Activated T-helper 9 cell treated with anti-CD3 and anti-CD28 coated beads, Interleukin-2, amount 50 U/mL, for 16 hours (primary cell): Measurements from ENCODE around the gene VAC14.
"Not testable (repeated sequence)": the region's sequence is repeated elsewhere in the genome, so short reads cannot be mapped to it uniquely, and the experiment has no call there.

Source experiments
- DNase-seq: peaks from one replicate; pipeline ENCODE4 v3.0.0-alpha.2; 2020; ENCODE audit warnings: low read depth

Gene VAC14

GRCh38 chr16:70681382-70682238, 119.3 kb downstream of the VAC14 start:
- DNase-seq, result no peak

GRCh38 chr16:70680495-70681381, 120.2 kb downstream of the VAC14 start:
- no peak for DNase-seq

GRCh38 chr16:70679671-70680494, 121.1 kb downstream of the VAC14 start:
- no peak for DNase-seq

- DNase-seq, result no peak
These were observed 121.9 kb downstream of the VAC14 start for GRCh38 chr16:70678898-70679670.

- no peak for DNase-seq
These were observed 122.6 kb downstream of the VAC14 start for GRCh38 chr16:70678121-70678897.

GRCh38 chr16:70677499-70678120, 123.3 kb downstream of the VAC14 start:
- no peak for DNase-seq

- no peak for DNase-seq
These were observed 124.1 kb downstream of the VAC14 start for GRCh38 chr16:70676675-70677498.

- DNase-seq, result no peak
These were observed 125.0 kb downstream of the VAC14 start for GRCh38 chr16:70675851-70676513.

- DNase-seq, result no peak
These were observed 126.5 kb downstream of the VAC14 start for GRCh38 chr16:70674221-70675014.

- DNase-seq, result not testable (repeated sequence)
These were observed 130.0 kb downstream of the VAC14 start for GRCh38 chr16:70670938-70671337.

- no peak for DNase-seq
These were observed 130.8 kb downstream of the VAC14 start for GRCh38 chr16:70670175-70670574.

- DNase-seq, result no peak
These were observed 134.9 kb downstream of the VAC14 start for GRCh38 chr16:70665806-70666735.

GRCh38 chr16:70665113-70665694, 135.8 kb downstream of the VAC14 start:
- no peak for DNase-seq

- no peak for DNase-seq
These were observed 136.4 kb downstream of the VAC14 start for GRCh38 chr16:70664325-70665112.
